ENCODE data around the gene ADCK1.
"Not testable (repeated sequence)": the region's sequence is repeated elsewhere in the genome, so short reads cannot be mapped to it uniquely, and the experiment has no call there.

The ADCK1 gene

DNA sequence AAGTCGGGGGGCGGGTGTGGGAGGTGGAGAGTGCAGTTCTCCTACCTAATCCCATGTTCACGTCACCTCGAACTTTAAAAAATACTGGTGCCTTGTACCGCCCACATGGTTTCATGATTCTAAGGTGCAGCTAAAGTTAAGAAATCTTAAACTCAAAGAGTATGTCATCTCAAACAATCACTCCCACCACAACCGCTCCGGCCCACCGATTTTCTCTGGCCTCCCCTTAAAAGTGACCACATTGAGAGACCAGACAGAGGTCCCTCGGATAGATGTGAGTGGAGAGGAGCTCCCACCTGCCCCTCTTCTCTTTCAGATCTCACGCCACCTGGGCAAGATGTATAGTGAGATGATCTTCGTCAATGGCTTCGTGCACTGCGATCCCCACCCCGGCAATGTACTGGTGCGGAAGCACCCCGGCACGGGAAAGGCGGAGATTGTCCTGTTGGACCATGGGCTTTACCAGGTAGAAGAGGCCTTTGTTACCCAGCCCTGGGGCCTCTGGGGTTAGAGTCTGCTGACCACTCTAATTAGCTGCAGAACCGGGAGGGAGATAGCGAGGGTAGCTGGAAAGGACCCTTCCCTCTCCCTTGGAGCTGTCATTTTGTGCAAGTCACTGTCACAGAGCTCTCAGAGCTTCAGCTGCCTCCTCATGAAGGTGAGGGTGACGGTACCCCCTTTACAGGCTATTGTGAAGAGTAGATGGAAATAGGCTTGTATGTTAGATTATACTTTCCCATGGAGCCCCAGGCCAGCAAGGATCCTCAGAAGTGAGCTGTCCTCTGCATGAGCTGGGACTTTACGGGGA is 124.4 kb downstream of the ADCK1 start:
- Histone ChIP-seq H3K4me1 (ENCODE audit: insufficient read depth, low read length) (no peaks in the 10 kb centered on the region), H3K36me3 (ENCODE audit: insufficient read depth, low read depth, low read length) (no peaks in the 10 kb centered on the region), H3K27me3 (ENCODE audit: insufficient read depth, low read length) (no peaks in the 10 kb centered on the region), H3K27ac (ENCODE audit: low read length) (no peak overlapping the region), H3K9me3 (ENCODE audit: insufficient read depth, low read depth, low read length) (no peaks in the 10 kb centered on the region), H3K4me3 (ENCODE audit: low read length) (no peak overlapping the region), H3K9ac (ENCODE audit: low read depth, low read length) (no peak overlapping the region)

- Histone ChIP-seq H3K27me3 (ENCODE audit: insufficient read depth, low read length) (no peaks in the 10 kb centered on the region), H3K9ac (ENCODE audit: low read depth, low read length) (no peak overlapping the region), H3K27ac (ENCODE audit: low read length) (no peak overlapping the region), H3K4me3 (ENCODE audit: low read length) (no peak overlapping the region), H3K9me3 (ENCODE audit: insufficient read depth, low read depth, low read length) (no peaks in the 10 kb centered on the region), H3K4me1 (ENCODE audit: insufficient read depth, low read length) (no peaks in the 10 kb centered on the region), H3K36me3 (ENCODE audit: insufficient read depth, low read depth, low read length) (no peaks in the 10 kb centered on the region)
Measured at GRCh38 chr14:77926942-77927341, 127.0 kb downstream of the ADCK1 start.

DNA sequence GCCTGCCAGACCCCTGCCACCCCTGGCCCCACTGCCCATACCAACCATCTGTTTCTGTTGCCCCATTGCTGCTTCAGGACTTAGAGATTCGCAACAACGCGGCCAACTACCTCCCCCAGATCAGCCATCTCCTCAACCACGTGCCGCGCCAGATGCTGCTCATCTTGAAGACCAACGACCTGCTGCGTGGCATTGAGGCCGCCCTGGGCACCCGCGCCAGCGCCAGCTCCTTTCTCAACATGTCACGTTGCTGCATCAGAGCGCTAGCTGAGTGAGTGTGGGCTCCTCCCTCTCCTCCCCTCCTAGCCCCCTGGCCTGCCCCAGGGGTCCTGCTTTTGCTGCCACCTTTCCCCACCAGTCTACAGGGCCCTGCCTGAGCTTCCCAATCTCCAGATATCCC is 131.5 kb downstream of the ADCK1 start:
- H3K9ac ChIP-seq (ENCODE audit: low read depth, low read length) = no peak overlapping the region
- peaks cover 20% of the 10 kb centered on the region for H3K36me3 ChIP-seq (ENCODE audit: insufficient read depth, low read depth, low read length)
- H3K27ac ChIP-seq (ENCODE audit: low read length) = no peak overlapping the region
- H3K27me3 ChIP-seq (ENCODE audit: insufficient read depth, low read length) = no peaks in the 10 kb centered on the region
- H3K4me3 ChIP-seq (ENCODE audit: low read length) = no peak overlapping the region
- H3K9me3 ChIP-seq (ENCODE audit: insufficient read depth, low read depth, low read length) = peaks cover 22% of the 10 kb centered on the region
- no peaks in the 10 kb centered on the region for H3K4me1 ChIP-seq (ENCODE audit: insufficient read depth, low read length)

DNA sequence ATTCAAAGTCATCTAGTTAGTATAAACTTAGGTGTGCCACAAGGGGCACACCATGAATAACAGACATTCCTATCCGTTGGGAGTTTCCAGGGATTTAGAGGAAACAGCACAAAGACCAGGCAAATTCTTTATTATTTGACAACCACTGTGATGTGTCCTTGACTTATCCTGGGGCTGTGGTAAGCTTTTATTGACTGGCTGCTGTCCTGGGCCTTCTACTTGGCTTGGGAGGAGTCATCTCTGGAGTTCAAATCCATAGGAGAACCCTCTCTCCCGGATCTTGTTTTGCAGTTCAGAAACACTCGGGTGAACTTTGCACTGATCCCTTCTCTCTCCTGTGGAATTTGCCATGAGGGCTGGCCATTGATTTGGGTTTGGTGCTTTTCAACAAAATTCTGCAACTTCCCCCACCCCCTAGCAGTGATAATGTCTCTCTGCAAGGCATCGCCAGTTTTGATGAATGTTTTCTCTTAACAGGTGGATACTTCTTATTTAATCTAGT is 136.3 kb downstream of the ADCK1 start:
- Histone ChIP-seq H3K36me3 (ENCODE audit: insufficient read depth, low read depth, low read length) (peaks cover 20% of the 10 kb centered on the region), H3K4me3 (ENCODE audit: low read length) (no peak overlapping the region), H3K9me3 (ENCODE audit: insufficient read depth, low read depth, low read length) (peaks cover 30% of the 10 kb centered on the region), H3K4me1 (ENCODE audit: insufficient read depth, low read length) (no peaks in the 10 kb centered on the region), H3K9ac (ENCODE audit: low read depth, low read length) (no peak overlapping the region), H3K27me3 (ENCODE audit: insufficient read depth, low read length) (no peaks in the 10 kb centered on the region), H3K27ac (ENCODE audit: low read length) (no peak overlapping the region)

- H3K27ac ChIP-seq (ENCODE audit: low read length) = no peak overlapping the region
- no peaks in the 10 kb centered on the region for H3K4me1 ChIP-seq (ENCODE audit: insufficient read depth, low read length)
- H3K36me3 ChIP-seq (ENCODE audit: insufficient read depth, low read depth, low read length) = no peaks in the 10 kb centered on the region
- no peak overlapping the region for H3K4me3 ChIP-seq (ENCODE audit: low read length)
- no peaks in the 10 kb centered on the region for H3K27me3 ChIP-seq (ENCODE audit: insufficient read depth, low read length)
- H3K9me3 ChIP-seq (ENCODE audit: insufficient read depth, low read depth, low read length) = peaks cover 38% of the 10 kb centered on the region
- H3K9ac ChIP-seq (ENCODE audit: low read depth, low read length) = no peak overlapping the region
Measured at GRCh38 chr14:77947372-77947771, 147.5 kb downstream of the ADCK1 start.

DNA sequence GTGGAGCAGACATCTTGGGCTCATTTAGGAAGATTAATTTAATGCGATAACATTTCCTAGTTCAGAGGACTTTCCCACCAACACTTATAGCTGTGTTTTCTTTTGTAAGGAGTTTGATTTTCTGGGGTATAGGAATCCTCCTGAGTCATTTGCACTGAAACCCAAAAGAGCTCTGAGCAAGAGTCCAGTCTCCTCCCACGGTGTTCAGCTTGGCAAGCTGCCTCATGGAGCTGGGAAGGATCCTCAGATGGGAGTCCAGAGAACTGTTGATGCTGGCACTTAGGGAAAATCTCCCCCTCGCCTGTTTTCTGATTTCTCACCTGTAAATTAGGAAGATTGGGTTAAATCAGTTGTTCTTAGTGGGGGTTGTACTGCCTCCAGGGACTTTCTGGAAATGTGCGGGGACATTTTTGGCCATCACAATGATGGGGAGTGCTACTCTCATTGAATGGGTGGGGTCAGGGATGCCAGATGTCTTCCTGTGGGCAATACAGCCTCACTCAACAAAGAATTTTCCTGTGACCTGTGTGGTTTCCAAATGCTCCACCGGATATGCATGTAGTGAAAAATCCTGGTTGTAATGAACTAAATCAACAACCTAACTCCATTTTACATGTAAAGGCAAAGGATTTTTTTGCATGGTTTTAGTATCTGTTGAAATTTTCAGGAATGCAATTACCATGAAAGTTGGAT is 150.6 kb downstream of the ADCK1 start:
- no peak overlapping the region for H3K9ac ChIP-seq (ENCODE audit: low read depth, low read length)
- H3K27ac ChIP-seq (ENCODE audit: low read length) = no peak overlapping the region
- peaks cover 29% of the 10 kb centered on the region for H3K9me3 ChIP-seq (ENCODE audit: insufficient read depth, low read depth, low read length)
- H3K4me1 ChIP-seq (ENCODE audit: insufficient read depth, low read length) = no peaks in the 10 kb centered on the region
- H3K27me3 ChIP-seq (ENCODE audit: insufficient read depth, low read length) = no peaks in the 10 kb centered on the region
- H3K4me3 ChIP-seq (ENCODE audit: low read length) = no peak overlapping the region
- H3K36me3 ChIP-seq (ENCODE audit: insufficient read depth, low read depth, low read length) = no peaks in the 10 kb centered on the region

DNA sequence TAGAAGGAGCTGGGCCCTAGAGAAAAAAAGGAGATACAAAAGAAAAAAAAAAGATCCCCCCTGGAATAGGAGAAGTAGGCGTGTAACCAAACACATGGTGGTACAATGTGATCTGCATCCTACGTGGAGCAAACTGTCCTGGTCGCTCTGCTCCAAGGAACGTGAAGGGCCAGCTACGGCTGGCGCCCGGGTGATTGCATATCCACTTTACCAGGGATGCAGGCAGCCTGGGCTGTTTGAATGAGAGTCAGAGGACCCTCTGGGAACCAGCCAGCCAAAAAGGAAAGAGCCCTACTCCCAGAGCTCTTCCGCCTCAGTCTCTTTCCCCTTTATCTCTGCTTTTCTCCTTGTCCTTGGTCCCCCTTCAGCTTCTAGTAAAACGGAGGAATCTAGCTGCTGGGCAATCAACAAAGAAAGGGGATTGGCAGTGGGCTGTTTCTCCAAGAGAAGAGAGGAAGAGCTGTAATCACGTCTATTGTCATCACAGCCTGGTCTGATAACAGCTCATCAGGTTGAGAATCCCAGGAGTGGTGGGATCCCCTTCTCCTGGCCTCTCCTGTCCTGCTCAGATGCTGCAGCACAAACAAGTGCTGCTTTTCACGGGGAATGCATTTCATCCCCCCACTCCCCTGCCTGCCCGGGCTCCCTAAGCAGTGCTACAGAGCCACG is 156.0 kb downstream of the ADCK1 start:
- Histone ChIP-seq H3K4me3 (ENCODE audit: low read length) (no peak overlapping the region), H3K9me3 (ENCODE audit: insufficient read depth, low read depth, low read length) (no peaks in the 10 kb centered on the region), H3K27me3 (ENCODE audit: insufficient read depth, low read length) (no peaks in the 10 kb centered on the region), H3K4me1 (ENCODE audit: insufficient read depth, low read length) (no peaks in the 10 kb centered on the region), H3K9ac (ENCODE audit: low read depth, low read length) (no peak overlapping the region), H3K36me3 (ENCODE audit: insufficient read depth, low read depth, low read length) (no peaks in the 10 kb centered on the region), H3K27ac (ENCODE audit: low read length) (no peak overlapping the region)

DNA sequence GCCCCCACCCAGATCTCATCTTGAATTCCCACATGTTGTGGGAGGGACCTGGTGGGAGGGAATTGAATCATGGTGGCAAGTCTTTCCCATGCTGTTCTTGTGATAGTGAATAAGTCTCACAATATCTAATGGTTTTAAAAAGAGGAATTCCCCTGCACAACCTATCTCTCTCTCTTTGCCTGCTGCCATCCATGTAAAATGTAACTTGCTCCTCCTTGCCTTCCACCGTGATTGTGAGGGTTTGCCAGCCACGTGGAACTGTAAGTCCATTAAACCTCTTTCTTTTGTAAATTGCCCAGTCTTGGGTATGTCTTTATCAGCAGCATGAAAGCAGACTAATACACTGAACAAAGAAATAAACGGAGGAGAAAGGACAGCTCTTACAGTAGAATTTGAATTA is 159.8 kb downstream of the ADCK1 start:
- not testable (repeated sequence) for H3K4me1 ChIP-seq (ENCODE audit: insufficient read depth, low read length); H3K4me3 ChIP-seq (ENCODE audit: low read length); H3K27me3 ChIP-seq (ENCODE audit: insufficient read depth, low read length); H3K36me3 ChIP-seq (ENCODE audit: insufficient read depth, low read depth, low read length); H3K9me3 ChIP-seq (ENCODE audit: insufficient read depth, low read depth, low read length); H3K9ac ChIP-seq (ENCODE audit: low read depth, low read length); H3K27ac ChIP-seq (ENCODE audit: low read length)

DNA sequence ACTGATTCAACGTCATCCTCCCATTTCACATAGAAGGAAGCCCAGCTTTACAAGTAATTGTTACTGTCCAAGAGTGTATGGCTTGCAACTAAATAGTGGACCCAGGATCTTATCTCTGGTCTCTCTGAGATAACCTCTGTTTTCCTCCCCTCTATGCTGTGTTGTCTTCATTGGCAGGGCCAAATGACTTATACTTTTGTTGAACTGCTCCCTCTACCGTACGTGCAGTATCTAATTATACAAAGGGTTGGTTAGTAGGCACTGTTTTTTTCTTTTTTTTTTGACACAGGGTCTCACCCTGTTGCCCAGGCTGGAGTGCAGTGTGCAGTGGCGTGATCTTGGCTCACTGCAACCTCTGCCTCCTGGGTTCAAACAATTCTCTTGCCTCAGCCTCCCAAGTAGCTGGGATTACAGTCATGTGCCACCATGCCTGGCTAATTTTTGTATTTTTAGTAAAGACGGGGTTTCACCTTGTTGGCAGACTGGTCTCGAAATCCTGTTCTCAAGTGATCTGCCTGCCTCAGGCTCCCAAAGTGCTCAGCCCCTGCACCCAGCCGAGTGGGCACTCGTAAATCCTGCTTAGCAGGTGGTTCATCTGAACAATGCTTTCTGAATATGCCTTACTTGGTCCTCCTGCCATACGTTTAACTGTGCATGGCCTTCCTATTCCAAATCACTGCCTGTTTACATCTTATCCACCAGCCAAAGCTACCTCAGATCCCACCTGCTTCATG is 162.1 kb downstream of the ADCK1 start:
- H3K27me3 ChIP-seq (ENCODE audit: insufficient read depth, low read length) = peaks cover 21% of the 10 kb centered on the region
- H3K4me1 ChIP-seq (ENCODE audit: insufficient read depth, low read length) = no peaks in the 10 kb centered on the region
- H3K9ac ChIP-seq (ENCODE audit: low read depth, low read length) = no peak overlapping the region
- H3K36me3 ChIP-seq (ENCODE audit: insufficient read depth, low read depth, low read length) = no peaks in the 10 kb centered on the region
- H3K9me3 ChIP-seq (ENCODE audit: insufficient read depth, low read depth, low read length) = no peaks in the 10 kb centered on the region
- no peak overlapping the region for H3K27ac ChIP-seq (ENCODE audit: low read length)
- H3K4me3 ChIP-seq (ENCODE audit: low read length) = no peak overlapping the region

DNA sequence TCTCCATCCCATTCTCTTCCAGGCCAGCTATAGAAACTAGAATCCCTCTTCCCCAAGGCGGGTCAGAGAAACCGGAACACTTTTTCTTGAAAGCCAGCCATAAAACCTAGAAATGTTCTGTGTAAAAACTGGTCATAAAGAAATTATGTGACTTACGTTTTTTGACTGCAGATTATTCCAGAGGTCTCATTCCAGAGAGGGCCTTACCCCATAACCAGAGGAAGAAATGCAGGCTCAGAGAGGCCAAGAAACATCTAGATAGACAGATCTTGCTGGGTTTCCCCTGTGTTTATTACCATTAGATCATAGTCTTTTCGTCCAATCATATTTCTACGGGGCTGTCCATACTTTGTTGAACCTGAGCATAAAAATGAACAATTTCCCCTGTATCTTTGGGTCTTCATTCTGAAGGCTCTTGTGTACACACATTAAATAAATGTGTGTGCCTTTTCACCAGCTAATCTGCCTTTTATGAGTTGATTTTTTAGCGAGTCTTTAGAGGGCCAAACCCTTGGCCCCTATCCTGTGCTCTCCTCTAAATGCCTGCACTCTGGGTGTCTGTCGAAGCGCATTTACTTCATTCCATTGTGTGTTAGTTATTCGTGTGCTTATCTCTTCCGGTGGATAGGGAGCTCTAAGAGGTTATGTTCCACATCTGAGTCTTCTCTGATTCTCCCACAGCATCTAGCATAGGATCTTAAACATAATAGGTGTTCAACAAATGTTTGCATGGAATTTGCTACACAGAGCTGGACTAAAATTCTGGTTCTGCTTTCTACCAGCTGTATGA is 163.0 kb downstream of the ADCK1 start:
- H3K27me3 ChIP-seq (ENCODE audit: insufficient read depth, low read length) = peaks cover 29% of the 10 kb centered on the region
- H3K4me3 ChIP-seq (ENCODE audit: low read length) = no peak overlapping the region
- H3K27ac ChIP-seq (ENCODE audit: low read length) = no peak overlapping the region
- H3K36me3 ChIP-seq (ENCODE audit: insufficient read depth, low read depth, low read length) = no peaks in the 10 kb centered on the region
- H3K9ac ChIP-seq (ENCODE audit: low read depth, low read length) = no peak overlapping the region
- H3K4me1 ChIP-seq (ENCODE audit: insufficient read depth, low read length) = no peaks in the 10 kb centered on the region
- H3K9me3 ChIP-seq (ENCODE audit: insufficient read depth, low read depth, low read length) = no peaks in the 10 kb centered on the region

- peaks cover 29% of the 10 kb centered on the region for H3K27me3 ChIP-seq (ENCODE audit: insufficient read depth, low read length)
- no peaks in the 10 kb centered on the region for H3K4me1 ChIP-seq (ENCODE audit: insufficient read depth, low read length)
- no peaks in the 10 kb centered on the region for H3K36me3 ChIP-seq (ENCODE audit: insufficient read depth, low read depth, low read length)
- no peaks in the 10 kb centered on the region for H3K9me3 ChIP-seq (ENCODE audit: insufficient read depth, low read depth, low read length)
- no peak overlapping the region for H3K9ac ChIP-seq (ENCODE audit: low read depth, low read length)
- H3K4me3 ChIP-seq (ENCODE audit: low read length) = no peak overlapping the region
- no peak overlapping the region for H3K27ac ChIP-seq (ENCODE audit: low read length)
Measured at GRCh38 chr14:77964586-77964985, 164.7 kb downstream of the ADCK1 start.

Data from iPS-20b (cell line).